Measurements from ENCODE around the gene PDLIM5.

The PDLIM5 gene

DNA sequence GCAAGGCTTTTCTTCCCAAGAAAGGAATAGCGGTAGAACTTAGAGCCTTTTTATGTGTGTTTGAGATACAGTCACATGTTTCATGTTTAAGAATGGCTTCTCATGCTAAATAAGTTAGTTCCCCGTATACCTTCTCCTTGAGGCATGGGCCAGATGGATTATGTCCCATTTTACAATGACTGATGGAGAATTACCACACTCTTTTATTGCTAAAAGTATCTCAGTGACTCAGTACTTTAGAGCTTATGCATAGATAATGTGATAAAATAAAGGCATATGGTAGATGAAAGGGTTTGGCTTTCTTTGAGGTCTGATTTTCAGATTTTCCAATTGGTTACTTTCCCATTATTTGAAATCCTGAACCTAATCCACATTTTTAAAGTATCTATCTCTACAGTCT lies 184.3 kb downstream of the PDLIM5 start:
- no peak for DNase-seq (ENCODE audit: extremely low read depth, low read depth)
- TF ChIP-seq, protein P1, sequence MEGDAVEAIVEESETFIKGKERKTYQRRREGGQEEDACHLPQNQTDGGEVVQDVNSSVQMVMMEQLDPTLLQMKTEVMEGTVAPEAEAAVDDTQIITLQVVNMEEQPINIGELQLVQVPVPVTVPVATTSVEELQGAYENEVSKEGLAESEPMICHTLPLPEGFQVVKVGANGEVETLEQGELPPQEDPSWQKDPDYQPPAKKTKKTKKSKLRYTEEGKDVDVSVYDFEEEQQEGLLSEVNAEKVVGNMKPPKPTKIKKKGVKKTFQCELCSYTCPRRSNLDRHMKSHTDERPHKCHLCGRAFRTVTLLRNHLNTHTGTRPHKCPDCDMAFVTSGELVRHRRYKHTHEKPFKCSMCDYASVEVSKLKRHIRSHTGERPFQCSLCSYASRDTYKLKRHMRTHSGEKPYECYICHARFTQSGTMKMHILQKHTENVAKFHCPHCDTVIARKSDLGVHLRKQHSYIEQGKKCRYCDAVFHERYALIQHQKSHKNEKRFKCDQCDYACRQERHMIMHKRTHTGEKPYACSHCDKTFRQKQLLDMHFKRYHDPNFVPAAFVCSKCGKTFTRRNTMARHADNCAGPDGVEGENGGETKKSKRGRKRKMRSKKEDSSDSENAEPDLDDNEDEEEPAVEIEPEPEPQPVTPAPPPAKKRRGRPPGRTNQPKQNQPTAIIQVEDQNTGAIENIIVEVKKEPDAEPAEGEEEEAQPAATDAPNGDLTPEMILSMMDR (IDR thresholded peaks at IDR 0.05; ENCODE audit: low read depth, low read length), result no peak

- DNase-seq (ENCODE audit: extremely low read depth, low read depth), result no peak
- TF ChIP-seq, protein P1 (IDR thresholded peaks at IDR 0.05; ENCODE audit: low read depth, low read length), result no peak
Observed at GRCh38 chr4:94639298-94639697, 187.6 kb downstream of the PDLIM5 start.

DNA sequence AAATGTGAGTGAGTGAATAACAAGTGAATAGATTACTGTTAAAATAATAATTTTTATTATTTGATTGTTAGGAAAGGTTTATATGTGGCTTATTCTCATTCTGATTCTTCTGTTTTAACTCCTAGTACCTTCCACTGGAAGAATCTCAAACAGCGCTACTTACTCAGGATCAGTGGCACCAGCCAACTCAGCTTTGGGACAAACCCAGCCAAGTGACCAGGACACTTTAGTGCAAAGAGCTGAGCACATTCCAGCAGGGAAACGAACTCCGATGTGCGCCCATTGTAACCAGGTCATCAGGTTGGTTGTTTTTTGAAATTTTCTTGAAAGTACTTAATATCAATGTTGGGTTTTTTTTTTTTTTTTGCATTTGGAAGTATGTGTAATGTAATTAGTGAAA lies 188.4 kb downstream of the PDLIM5 start:
- TF ChIP-seq, protein P1 (IDR thresholded peaks at IDR 0.05; ENCODE audit: low read depth, low read length), result no peak
- DNase-seq (ENCODE audit: extremely low read depth, low read depth), result no peak

DNA sequence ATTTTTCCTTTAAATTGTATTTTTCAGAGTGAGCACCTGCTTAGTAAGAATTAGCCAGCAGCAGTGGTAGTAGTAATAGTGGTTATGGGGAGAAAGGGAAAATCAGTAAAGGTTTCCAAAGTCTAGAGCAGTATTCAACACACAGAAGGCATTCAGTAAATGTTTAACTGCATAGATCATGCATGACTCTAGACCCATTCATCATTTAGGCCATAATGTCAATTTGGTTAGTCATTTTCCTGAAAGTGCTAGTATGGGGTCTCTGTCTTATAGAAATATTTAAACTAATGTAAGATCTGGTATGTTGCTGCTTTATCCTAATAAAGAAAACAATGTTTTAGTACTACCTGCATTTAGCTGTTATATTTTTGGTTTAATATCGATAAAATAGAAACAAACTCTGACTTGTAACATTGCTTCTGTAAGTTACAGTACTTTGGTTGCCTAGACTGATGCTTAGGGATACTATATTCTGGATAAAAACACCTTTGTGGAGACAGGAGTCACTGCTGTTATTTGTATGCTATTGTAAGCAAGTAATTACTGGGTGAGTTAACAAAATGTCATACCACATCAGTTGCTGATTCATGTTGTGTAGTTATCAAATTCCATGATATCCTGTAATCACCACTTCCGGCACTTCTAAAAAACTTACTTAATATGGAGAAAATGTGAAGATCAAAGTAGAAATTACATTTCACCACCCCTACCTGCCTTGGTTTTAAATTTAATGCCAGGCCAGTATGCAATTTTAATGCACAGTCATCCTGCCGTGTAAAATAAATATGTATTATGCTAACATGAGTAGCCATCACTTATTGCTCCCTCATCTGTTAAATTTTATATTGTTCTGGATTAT lies 190.2 kb downstream of the PDLIM5 start:
- DNase-seq (ENCODE audit: extremely low read depth, low read depth), result no peak
- TF ChIP-seq, protein P1 (IDR thresholded peaks at IDR 0.05; ENCODE audit: low read depth, low read length), result no peak

DNA sequence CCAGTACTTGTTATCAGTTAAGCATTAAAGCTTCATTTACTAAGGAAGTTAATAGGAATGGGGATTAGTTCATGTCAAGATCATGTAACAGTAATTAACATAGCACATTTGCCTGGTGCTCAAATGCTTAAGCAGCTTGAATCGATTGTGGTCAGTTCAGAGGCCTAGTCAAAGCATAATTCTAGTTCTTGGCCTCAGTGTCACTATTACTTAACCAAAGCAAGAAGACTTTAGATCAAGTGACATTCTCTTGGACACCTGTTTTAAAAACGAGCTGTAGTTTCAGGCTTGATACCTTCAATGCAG lies 190.8 kb downstream of the PDLIM5 start:
- no peak for DNase-seq (ENCODE audit: extremely low read depth, low read depth)
- TF ChIP-seq, protein P1 (IDR thresholded peaks at IDR 0.05; ENCODE audit: low read depth, low read length), result no peak

DNA sequence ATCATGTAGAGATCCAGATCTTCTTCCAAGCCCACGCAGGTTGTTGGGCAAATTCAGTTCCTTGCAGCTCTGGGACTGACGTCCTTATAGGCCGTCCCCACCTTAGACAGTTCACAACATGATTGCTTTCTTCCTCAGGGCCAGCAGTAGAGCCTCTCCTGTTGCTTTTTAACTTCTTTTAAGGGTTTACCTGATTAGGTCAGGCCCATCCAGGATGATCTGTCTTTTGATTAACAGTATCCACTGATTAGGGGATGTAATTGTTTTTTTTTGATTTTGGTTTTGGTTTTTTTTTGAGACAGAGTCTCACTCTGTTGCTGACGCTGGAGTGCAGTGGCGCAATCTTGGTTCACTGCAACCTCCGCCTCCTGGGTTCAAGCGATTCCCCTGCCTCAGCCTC lies 197.0 kb downstream of the PDLIM5 start:
- TF ChIP-seq, protein P1 (IDR thresholded peaks at IDR 0.05; ENCODE audit: low read depth, low read length), result no peak
- no peak for DNase-seq (ENCODE audit: extremely low read depth, low read depth)

DNA sequence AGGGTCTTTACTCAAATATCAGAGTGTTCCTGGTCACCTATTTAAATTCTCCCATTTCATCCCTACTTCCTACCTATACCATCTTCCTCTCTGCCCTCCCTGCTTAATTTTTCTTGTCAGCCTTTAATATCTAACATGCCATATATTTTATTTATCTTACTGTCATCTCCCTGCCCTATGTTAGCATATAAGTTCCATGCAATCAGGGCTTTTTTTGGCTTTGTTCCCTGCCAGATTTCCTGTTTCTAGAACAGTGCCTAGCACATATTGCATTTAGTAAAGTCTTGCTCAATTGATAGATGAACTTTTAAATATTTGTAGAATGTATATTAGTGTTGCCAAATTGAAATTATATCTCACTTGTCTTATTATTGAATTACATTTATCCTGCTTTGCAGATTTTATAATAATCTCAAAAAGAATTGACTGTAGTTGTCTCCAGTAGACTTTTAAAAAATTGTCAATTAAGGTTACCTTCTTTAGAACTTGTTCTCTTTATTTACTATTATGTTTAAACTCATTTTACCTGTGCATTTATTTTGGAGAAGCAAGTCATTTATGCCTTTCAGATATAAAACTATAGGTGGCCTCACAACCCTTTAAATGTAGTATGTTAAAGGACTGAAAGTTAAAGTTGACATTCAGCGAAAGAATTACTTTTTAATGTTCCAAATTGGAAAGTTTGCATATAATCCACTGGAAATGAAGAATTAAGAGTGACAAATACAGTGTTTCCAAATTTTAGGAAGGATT lies 197.8 kb downstream of the PDLIM5 start:
- DNase-seq (ENCODE audit: extremely low read depth, low read depth), result no peak
- TF ChIP-seq, protein P1 (IDR thresholded peaks at IDR 0.05; ENCODE audit: low read depth, low read length), result no peak

All from AG09319 (cell line).